ENCODE data around the gene NOMO2. TPM values are rescaled to one million over a fixed set of nuclear protein-coding genes. Genes with fewer than 3 reads are reported as not detected.
"Not testable (repeated sequence)": the region's sequence is repeated elsewhere in the genome, so short reads cannot be mapped to it uniquely, and the experiment has no call there.

Gene NOMO2
- total RNA-seq, 1 experiment from 2014 or later = 145 TPM

DNA sequence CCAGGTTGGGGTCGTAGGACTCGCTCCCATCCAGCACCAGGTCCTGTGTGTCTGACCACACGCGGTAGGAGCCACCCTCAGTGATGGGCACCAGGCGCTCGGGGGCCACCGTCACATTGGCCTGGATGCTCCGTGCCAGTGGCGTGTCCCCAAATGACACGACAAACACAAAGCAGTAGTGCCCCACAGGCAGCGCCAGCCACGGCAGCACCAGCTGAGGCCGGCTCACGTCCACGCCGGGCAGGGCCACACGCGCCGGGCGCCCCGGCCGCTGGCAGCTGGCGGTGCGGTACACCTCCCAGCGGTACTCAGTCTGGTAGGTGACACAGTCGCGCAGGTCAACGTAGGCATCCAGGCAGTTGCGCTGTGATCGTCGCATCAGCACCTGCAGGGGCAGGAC lies 177.0 kb downstream of the NOMO2 start:
- H3K27me3 ChIP-seq (replicated peaks); H3K4me3 ChIP-seq; H3K27ac ChIP-seq; DNase-seq (ENCODE audit: low read depth in 1 of 2, low spot score in 2 of 2); H3K4me1 ChIP-seq (replicated peaks); H3K9me3 ChIP-seq (replicated peaks); H3K36me3 ChIP-seq: not testable (repeated sequence)

DNA sequence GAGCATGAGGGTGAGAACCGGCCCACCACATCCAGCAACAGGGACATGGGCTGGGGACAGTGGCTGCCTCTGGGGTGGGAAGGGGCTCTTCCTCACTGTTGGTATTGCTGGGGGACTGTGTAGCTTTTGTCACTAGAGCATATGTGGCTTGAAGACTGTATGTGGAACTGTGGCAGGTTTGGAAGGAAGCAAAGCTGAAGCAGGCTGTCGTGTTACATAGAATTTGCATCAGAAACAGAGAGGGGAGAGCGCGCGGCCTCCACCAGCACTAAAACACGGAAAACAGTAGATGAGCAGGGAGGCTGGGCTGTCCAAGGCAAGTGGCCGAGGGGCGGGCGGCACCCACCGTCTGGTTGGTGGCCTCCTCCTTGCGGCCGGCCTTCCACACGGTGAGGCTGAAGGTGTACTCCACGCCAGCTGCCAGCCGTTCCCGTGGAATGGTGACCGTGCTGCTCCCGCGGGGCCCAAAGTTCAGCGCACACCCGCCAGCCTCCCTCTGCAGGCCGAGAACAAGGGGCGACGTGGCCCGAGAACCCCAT lies 177.7 kb downstream of the NOMO2 start:
- H3K27ac ChIP-seq; H3K27me3 ChIP-seq (replicated peaks); H3K4me1 ChIP-seq (replicated peaks); DNase-seq (ENCODE audit: low read depth in 1 of 2, low spot score in 2 of 2); H3K9me3 ChIP-seq (replicated peaks); H3K36me3 ChIP-seq; H3K4me3 ChIP-seq: not testable (repeated sequence)

DNA sequence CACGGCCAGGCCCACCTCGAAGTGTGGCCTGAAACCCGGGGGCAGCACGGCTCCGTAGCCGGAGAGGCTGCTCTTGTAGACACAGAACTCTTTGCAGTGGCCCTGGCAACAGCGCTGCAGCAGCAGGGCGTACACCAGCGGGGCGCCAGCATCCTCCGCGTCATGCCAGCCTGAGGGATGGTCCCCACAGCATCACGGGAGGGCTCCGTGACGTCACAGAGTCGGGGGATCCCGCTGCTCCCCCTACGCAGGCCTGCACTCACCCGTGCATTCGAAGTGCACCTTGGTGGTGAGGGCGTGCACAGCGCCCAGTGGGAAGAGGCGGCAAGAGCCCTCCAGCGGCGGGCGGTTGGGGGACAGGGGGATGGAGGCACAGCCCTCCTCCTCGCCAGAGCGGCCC lies 179.2 kb downstream of the NOMO2 start:
- H3K9me3 ChIP-seq (replicated peaks); DNase-seq (ENCODE audit: low read depth in 1 of 2, low spot score in 2 of 2); H3K27me3 ChIP-seq (replicated peaks); H3K4me3 ChIP-seq; H3K36me3 ChIP-seq; H3K4me1 ChIP-seq (replicated peaks); H3K27ac ChIP-seq: not testable (repeated sequence)

Other genes with a start within 250 kb of the NOMO2 start
- 35.6 TPM in 1 of 2 replicates, not detected in the other for gene NPIPA8, start 225.4 kb downstream of the NOMO2 start, total RNA-seq (2014; rRNA removed; shearing (Covaris generic))
- gene RPS15A, start 228.2 kb upstream of the NOMO2 start, total RNA-seq (2014; rRNA removed; shearing (Covaris generic)) = 1,455 and 2,575 TPM in 2 replicates
- gene ARL6IP1, start 239.5 kb upstream of the NOMO2 start, total RNA-seq (2014; rRNA removed; shearing (Covaris generic)) = 614 and 942 TPM in 2 replicates